IMR-90 (cell line): ENCODE measurements around the gene ZNF503. TPM values are rescaled to one million over a fixed set of nuclear protein-coding genes. Genes with fewer than 3 reads are reported as not detected.

Experiments
- ATAC-seq: fragments of 200-7000 bp; cut with Tn5 transposase; 2 replicates; pipeline ENCODE4 v1.9.1; 2020; ENCODE audit warnings: low read depth, mild to moderate bottlenecking, moderate library complexity
- BruUV-seq: library from RNA; stranded (reverse); fragments of 400-500 nt; replicated peaks from 2 replicates; lab custom pipeline; 2021; lab: Mats Ljungman, UMichigan
- CTCF ChIA-PET: fragments of 300-600 bp; formaldehyde crosslinking; extraction: SDS; loops from one replicate; lab custom pipeline; 2021; ENCODE audit warnings: antibody characterized with exemption; lab: Yijun Ruan, JAX
- POLR2A ChIA-PET: fragments of 300-600 bp; sonication (Branson Sonifier 250); formaldehyde crosslinking; loops from one replicate; lab custom pipeline; 2022; ENCODE audit warnings: antibody characterized with exemption; ENCODE audit not compliant: unreplicated experiment; lab: Charles Lee
- DNase-seq: peaks from one replicate; pipeline ENCODE4 v3.0.0; 2013
- H2AFZ ChIP-seq: replicated peaks from 2 replicates; pipeline ENCODE3; 2013; ENCODE audit warnings: low read length, mild to moderate bottlenecking; ENCODE audit not compliant: poor library complexity
- H2AK5ac ChIP-seq: 2 replicates; pipeline ENCODE4 v1.6.1; 2013; ENCODE audit warnings: low read depth, low read length, inconsistent platforms
- H2AK9ac ChIP-seq: replicated peaks from 2 replicates; pipeline ENCODE3; 2013; ENCODE audit warnings: mild to moderate bottlenecking, low read depth, low read length, moderate library complexity; ENCODE audit not compliant: poor library complexity
- H2BK120ac ChIP-seq: 2 replicates; pipeline ENCODE4 v1.6.1; 2013; ENCODE audit warnings: low read depth, low read length, inconsistent platforms
- H2BK15ac ChIP-seq: 3 replicates; pipeline ENCODE4 v1.6.1; 2013; ENCODE audit warnings: low read depth, low read length, inconsistent platforms
- H2BK20ac ChIP-seq: 2 replicates; pipeline ENCODE4 v1.6.1; 2013; ENCODE audit warnings: low read depth, mild to moderate bottlenecking, inconsistent platforms, low read length, moderate library complexity
- H2BK5ac ChIP-seq: 2 replicates; pipeline ENCODE4 v1.6.1; 2013; ENCODE audit warnings: mild to moderate bottlenecking, low read depth, low read length, inconsistent platforms; ENCODE audit not compliant: poor library complexity, severe bottlenecking
- H3K14ac ChIP-seq: replicated peaks from 2 replicates; pipeline ENCODE4 v1.6.1; 2013; ENCODE audit warnings: low read depth, low read length, inconsistent platforms
- H3K18ac ChIP-seq: 2 replicates; pipeline ENCODE4 v1.6.1; 2013; ENCODE audit warnings: low read depth, low read length, control low read depth
- H3K23ac ChIP-seq: 2 replicates; pipeline ENCODE4 v1.6.1; 2013; ENCODE audit warnings: low read depth, low read length, inconsistent platforms
- H3K27ac ChIP-seq: 2 replicates; pipeline ENCODE4 v1.5.1; 2013; ENCODE audit warnings: mild to moderate bottlenecking, control low read depth, low read length; ENCODE audit not compliant: insufficient read depth
- H3K27me3 ChIP-seq: 2 replicates; pipeline ENCODE4 v1.6.1; 2013; ENCODE audit warnings: low read length; ENCODE audit not compliant: control insufficient read depth, insufficient read depth
- H3K36me3 ChIP-seq: 2 replicates; pipeline ENCODE4 v1.6.1; 2013; ENCODE audit warnings: low read length, mixed read lengths; ENCODE audit not compliant: control insufficient read depth, insufficient read depth
- H3K4ac ChIP-seq: 2 replicates; pipeline ENCODE4 v1.6.1; 2013; ENCODE audit warnings: low read depth, low read length, inconsistent platforms
- H3K4me1 ChIP-seq: 2 replicates; pipeline ENCODE4 v1.6.1; 2013; ENCODE audit warnings: low read length, mixed read lengths; ENCODE audit not compliant: control insufficient read depth, insufficient read depth
- H3K4me2 ChIP-seq: 2 replicates; pipeline ENCODE4 v1.6.1; 2013; ENCODE audit warnings: low read depth, mild to moderate bottlenecking, control low read depth, low read length, moderate library complexity
- H3K4me3 ChIP-seq: 2 replicates; pipeline ENCODE4 v1.5.1; 2013; ENCODE audit warnings: low read depth, mild to moderate bottlenecking, control low read depth, low read length, moderate library complexity; ENCODE audit not compliant: insufficient read depth
- H3K56ac ChIP-seq: 2 replicates; pipeline ENCODE4 v1.6.1; 2013; ENCODE audit warnings: low read length, inconsistent platforms; ENCODE audit not compliant: insufficient read depth; ENCODE audit errors: extremely low read depth
- H3K79me1 ChIP-seq, 2 experiments: 2 replicates each; pipeline ENCODE4 v1.6.1; 2013; ENCODE audit warnings: low read length in 2 of 2, inconsistent platforms in 1 of 2, low read depth in 1 of 2
- H3K9ac ChIP-seq: 2 replicates; pipeline ENCODE4 v1.6.1; 2013; ENCODE audit warnings: low read depth, low read length, control low read depth
- H3K9me1 ChIP-seq: 2 replicates; pipeline ENCODE4 v1.6.1; 2013; ENCODE audit warnings: low read length, inconsistent platforms; ENCODE audit not compliant: insufficient read depth
- H3K9me3 ChIP-seq: 2 replicates; pipeline ENCODE4 v1.6.1; 2013; ENCODE audit warnings: low read length; ENCODE audit not compliant: control insufficient read depth, insufficient read depth
- H4K20me1 ChIP-seq: 2 replicates; pipeline ENCODE4 v1.6.1; 2013; ENCODE audit warnings: low read length, inconsistent platforms; ENCODE audit not compliant: insufficient read depth
- H4K5ac ChIP-seq: 2 replicates; pipeline ENCODE4 v1.6.1; 2013; ENCODE audit warnings: mild to moderate bottlenecking, low read depth, low read length, control low read depth
- H4K8ac ChIP-seq, 2 experiments: 2 replicates each; pipeline ENCODE4 v1.6.1; 2013; ENCODE audit warnings: low read depth in 2 of 2, low read length in 2 of 2, control low read depth in 1 of 2, inconsistent platforms in 1 of 2
- H4K91ac ChIP-seq: 2 replicates; pipeline ENCODE4 v1.6.1; 2013; ENCODE audit warnings: low read depth, low read length, inconsistent platforms; ENCODE audit not compliant: insufficient read depth
- BHLHE40 ChIP-seq: fragments of 150-350 bp; IDR thresholded peaks from 2 replicates; pipeline ENCODE4 v1.6.1; 2016; ENCODE audit warnings: mild to moderate bottlenecking, low read depth, low read length
- CHD1 ChIP-seq: IDR thresholded peaks from 2 replicates; pipeline ENCODE4 v1.6.1; 2012; ENCODE audit warnings: low read depth, low read length, improper control_type of control experiment
- MAFK ChIP-seq: IDR thresholded peaks from 2 replicates; pipeline ENCODE4 v1.6.1; 2012; ENCODE audit warnings: low read depth, low read length, improper control_type of control experiment
- MXI1 ChIP-seq: IDR thresholded peaks from 2 replicates; pipeline ENCODE4 v1.6.1; 2012; ENCODE audit warnings: low read depth, mild to moderate bottlenecking, low read length, moderate library complexity, borderline replicate concordance
- RCOR1 ChIP-seq: IDR thresholded peaks from 2 replicates; pipeline ENCODE4 v1.6.1; 2012; ENCODE audit warnings: mild to moderate bottlenecking, low read length, improper control_type of control experiment; ENCODE audit not compliant: insufficient replicate concordance
- RFX5 ChIP-seq: IDR thresholded peaks from 2 replicates; pipeline ENCODE4 v1.8.0; 2012; ENCODE audit warnings: low read depth, mild to moderate bottlenecking, low read length, moderate library complexity
- WGBS, 2 experiments: methylation state at CpG; one replicate each; pipeline versions ENCODE4 v1.1.5 to v1.1.7; 2013; ENCODE audit warnings: missing lambda C conversion rate in 2 of 2; ENCODE audit not compliant: insufficient read length in 1 of 2; ENCODE audit errors: extremely low coverage in 2 of 2; 5-methylcytosine and 5-hydroxymethylcytosine counted together
- dilution Hi-C: fragments of 300-500 bp; cut with HindIII; formaldehyde crosslinking; loops from one replicate; pipeline ENCODE4 v1.14.3; 2018; ENCODE audit warnings: low sequenced_read_pairs; ENCODE audit not compliant: unreplicated experiment
- in situ Hi-C: fragments of 300-500 bp; cut with MboI; formaldehyde crosslinking; loops from 3 replicates; pipeline ENCODE4 v1.14.3; 2019; ENCODE audit warnings: low sequenced_read_pairs, inconsistent platforms, mixed read lengths
- intact Hi-C: fragments of 100-400 bp; cut with micrococcal nuclease; formaldehyde crosslinking; loops from 2 replicates; pipeline ENCODE4 v1.10.0; 2022
- polyA plus RNA-seq, 3 experiments: library from polyadenylated mRNA; depleted of rRNA; stranded (reverse); fragments of >200 nt; gene quantifications; 2 replicates each; pipeline ENCODE4 v1.2.3, GENCODE V29; 2012; ENCODE audit warnings: low replicate concordance in 1 of 3
- total RNA-seq: library from RNA; depleted of rRNA; stranded (reverse); fragments of >200 nt; gene quantifications from 2 replicates; pipeline ENCODE4 v1.2.3, GENCODE V29; 2012
- TF ChIP-seq, protein P1 (sequence below): conservative IDR thresholded peaks from 2 replicates; pipeline ENCODE4 v1.5.1; 2012; ENCODE audit warnings: mild to moderate bottlenecking, low read depth, low read length, improper control_type of control experiment
- TF ChIP-seq, protein P2 (sequence below): fragments of 150-350 bp; IDR thresholded peaks from 2 replicates; pipeline ENCODE4 v1.6.1; 2017; ENCODE audit warnings: mild to moderate bottlenecking, antibody characterized with exemption, low read length, low read depth

ZNF503 gene
- total and polyA plus RNA-seq, 2 of the 4 experiments (the other 2 are of a cell fraction) = 0.36 to 5.8 TPM

DNA sequence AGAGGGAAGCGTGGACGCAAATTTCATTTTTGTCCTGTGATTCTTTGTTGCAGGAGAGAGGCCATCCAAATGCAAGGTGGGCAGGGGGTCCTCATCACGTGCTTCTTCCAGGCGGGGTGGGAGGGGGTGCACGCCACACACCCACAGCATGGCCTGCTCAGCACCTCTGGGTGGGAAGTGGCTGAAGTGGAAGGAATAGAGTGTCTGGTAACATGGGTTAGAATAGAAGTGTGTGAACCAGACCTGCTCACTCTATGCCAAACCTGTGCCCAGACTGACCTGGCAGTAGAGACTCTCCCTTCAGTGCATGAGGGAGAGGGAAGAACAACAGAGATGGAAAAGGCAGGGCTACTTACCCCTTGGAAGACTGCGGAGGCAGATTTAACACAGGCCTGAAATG, 21.7 kb downstream of the ZNF503 start:
- TF ChIP-seq CHD1 = no peak
- no peak for TF ChIP-seq MAFK
- no peak for TF ChIP-seq RFX5
- TF ChIP-seq, protein P1, sequence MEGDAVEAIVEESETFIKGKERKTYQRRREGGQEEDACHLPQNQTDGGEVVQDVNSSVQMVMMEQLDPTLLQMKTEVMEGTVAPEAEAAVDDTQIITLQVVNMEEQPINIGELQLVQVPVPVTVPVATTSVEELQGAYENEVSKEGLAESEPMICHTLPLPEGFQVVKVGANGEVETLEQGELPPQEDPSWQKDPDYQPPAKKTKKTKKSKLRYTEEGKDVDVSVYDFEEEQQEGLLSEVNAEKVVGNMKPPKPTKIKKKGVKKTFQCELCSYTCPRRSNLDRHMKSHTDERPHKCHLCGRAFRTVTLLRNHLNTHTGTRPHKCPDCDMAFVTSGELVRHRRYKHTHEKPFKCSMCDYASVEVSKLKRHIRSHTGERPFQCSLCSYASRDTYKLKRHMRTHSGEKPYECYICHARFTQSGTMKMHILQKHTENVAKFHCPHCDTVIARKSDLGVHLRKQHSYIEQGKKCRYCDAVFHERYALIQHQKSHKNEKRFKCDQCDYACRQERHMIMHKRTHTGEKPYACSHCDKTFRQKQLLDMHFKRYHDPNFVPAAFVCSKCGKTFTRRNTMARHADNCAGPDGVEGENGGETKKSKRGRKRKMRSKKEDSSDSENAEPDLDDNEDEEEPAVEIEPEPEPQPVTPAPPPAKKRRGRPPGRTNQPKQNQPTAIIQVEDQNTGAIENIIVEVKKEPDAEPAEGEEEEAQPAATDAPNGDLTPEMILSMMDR = no peak
- TF ChIP-seq RCOR1 = no peak
- TF ChIP-seq MXI1 = no peak
- TF ChIP-seq, protein P2, sequence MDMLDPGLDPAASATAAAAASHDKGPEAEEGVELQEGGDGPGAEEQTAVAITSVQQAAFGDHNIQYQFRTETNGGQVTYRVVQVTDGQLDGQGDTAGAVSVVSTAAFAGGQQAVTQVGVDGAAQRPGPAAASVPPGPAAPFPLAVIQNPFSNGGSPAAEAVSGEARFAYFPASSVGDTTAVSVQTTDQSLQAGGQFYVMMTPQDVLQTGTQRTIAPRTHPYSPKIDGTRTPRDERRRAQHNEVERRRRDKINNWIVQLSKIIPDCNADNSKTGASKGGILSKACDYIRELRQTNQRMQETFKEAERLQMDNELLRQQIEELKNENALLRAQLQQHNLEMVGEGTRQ = no peak
- TF ChIP-seq BHLHE40 = no peak

More for the DNA sequence above, 21.7 kb downstream of the ZNF503 start:
- peaks cover 8% of the 10 kb centered on the region; the same call in 1 of the 2 replicates for H3K4me1 ChIP-seq
- no peak overlapping the region for H2AK9ac ChIP-seq
- no peak overlapping the region for H2BK15ac ChIP-seq
- WGBS, 2 experiments = 80% methylated on average over 1 of the region's 6 CpGs; no CpG with 5 or more reads in 1 of the 2 experiments
- ATAC-seq (no peak), DNase-seq (no peak)
- no peak overlapping the region for H3K56ac ChIP-seq
- H3K9me3 ChIP-seq = no peaks in the 10 kb centered on the region
- no peaks in the 10 kb centered on the region for H4K20me1 ChIP-seq
- ChIA-PET CTCF (no interaction called here), POLR2A (interaction anchor here (1.0 kb wide), 1 partner anchor 22 kb away, joined by 3 read pairs; the partner anchor contains the start of gene ZNF503)
- no peak overlapping the region for H3K18ac ChIP-seq
- H4K91ac ChIP-seq = no peak overlapping the region
- BruUV-seq = no TSS peak
- no peak overlapping the region for H3K23ac ChIP-seq
- no peak overlapping the region for H2BK20ac ChIP-seq
- dilution Hi-C loops = no loop called here
- H3K4ac ChIP-seq = no peak overlapping the region
- no peaks in the 10 kb centered on the region for H3K36me3 ChIP-seq
- H3K27me3 ChIP-seq = peaks cover 2% of the 10 kb centered on the region; the same call in 1 of the 2 replicates
- no peak overlapping the region for H3K4me2 ChIP-seq
- no peak overlapping the region for H2BK120ac ChIP-seq
- H2BK5ac ChIP-seq = no peak overlapping the region
- no peak overlapping the region for H3K9ac ChIP-seq
- H2AFZ ChIP-seq = no peak overlapping the region
- no peak overlapping the region for H2AK5ac ChIP-seq
- no peak overlapping the region for H3K27ac ChIP-seq
- H3K4me3 ChIP-seq = no peak overlapping the region
- H4K8ac ChIP-seq = no peak overlapping the region
- no peak overlapping the region for H3K14ac ChIP-seq
- in situ Hi-C loops = no loop called here
- no peaks in the 10 kb centered on the region for H3K79me1 ChIP-seq
- intact Hi-C loops = no loop called here
- no peak overlapping the region for H4K5ac ChIP-seq
- peaks cover 2% of the 10 kb centered on the region; the same call in 1 of the 2 replicates for H3K9me1 ChIP-seq
